HepG2 (cell line): ENCODE results near the gene SFXN5. TPM values are rescaled to one million over a fixed set of nuclear protein-coding genes. Genes with fewer than 3 reads are reported as not detected.

ENCODE experiments used
- CREM ChIP-seq, 2 experiments: sonication (generic) in 1 of 2; formaldehyde crosslinking in 1 of 2; IDR thresholded peaks; 2 replicates each; pipeline versions ENCODE4 v1.4.0 to v1.6.1; 2016 to 2020; ENCODE audit warnings: antibody characterized with exemption in 1 of 2, mild to moderate bottlenecking in 1 of 2, missing genetic modification reagents in 1 of 2
- GTF2F1 ChIP-seq: fragments of 150-350 bp; IDR thresholded peaks from 2 replicates; pipeline ENCODE4 v1.6.1; 2014; ENCODE audit warnings: low read length
- HOXA5 ChIP-seq: sonication (generic); formaldehyde crosslinking; IDR thresholded peaks from 2 replicates; pipeline ENCODE4 v1.4.0; 2020; ENCODE audit warnings: missing genetic modification reagents
- MAF1 ChIP-seq: sonication (generic); formaldehyde crosslinking; IDR thresholded peaks from 2 replicates; pipeline ENCODE4 v1.5.0; 2020; ENCODE audit warnings: missing genetic modification reagents, borderline replicate concordance
- MED1 ChIP-seq: sonication (generic); formaldehyde crosslinking; IDR thresholded peaks from 2 replicates; pipeline ENCODE4 v1.4.0; 2020; ENCODE audit warnings: missing genetic modification reagents
- MED8 ChIP-seq: sonication (generic); formaldehyde crosslinking; IDR thresholded peaks from 2 replicates; pipeline ENCODE4 v1.8.1; 2023; ENCODE audit warnings: mild to moderate bottlenecking, missing genetic modification reagents; ENCODE audit not compliant: insufficient replicate concordance
- NCOA2 ChIP-seq: sonication (generic); formaldehyde crosslinking; IDR thresholded peaks from 2 replicates; pipeline ENCODE4 v1.8.0; 2022; ENCODE audit warnings: inconsistent platforms
- NFKBIZ ChIP-seq: IDR thresholded peaks from 2 replicates; pipeline ENCODE4 v1.6.1; 2018; ENCODE audit warnings: missing genetic modification reagents, missing compliant biosample characterization
- TRIM24 ChIP-seq: sonication (generic); formaldehyde crosslinking; IDR thresholded peaks from 2 replicates; pipeline ENCODE4 v1.8.0; 2022; ENCODE audit warnings: mild to moderate bottlenecking, missing genetic modification reagents
- WIZ ChIP-seq: sonication (generic); formaldehyde crosslinking; IDR thresholded peaks from 2 replicates; pipeline ENCODE4 v1.5.1; 2020; ENCODE audit warnings: mild to moderate bottlenecking, missing genetic modification reagents
- ZBTB3 ChIP-seq: sonication (generic); formaldehyde crosslinking; IDR thresholded peaks from 2 replicates; pipeline ENCODE4 v1.4.0; 2020; ENCODE audit warnings: low read depth, mild to moderate bottlenecking, moderate library complexity, missing genetic modification reagents, borderline replicate concordance
- ZBTB38 ChIP-seq: sonication (generic); formaldehyde crosslinking; IDR thresholded peaks from 2 replicates; pipeline ENCODE4 v1.5.1; 2020; ENCODE audit warnings: mild to moderate bottlenecking, missing genetic modification reagents
- ZBTB8A ChIP-seq: sonication (generic); formaldehyde crosslinking; IDR thresholded peaks from 2 replicates; pipeline ENCODE4 v1.4.0; 2020; ENCODE audit warnings: mild to moderate bottlenecking, low read depth, missing genetic modification reagents, borderline replicate concordance
- ZFP82 ChIP-seq: sonication (generic); formaldehyde crosslinking; IDR thresholded peaks from 2 replicates; pipeline ENCODE4 v1.5.1; 2020; ENCODE audit warnings: mild to moderate bottlenecking, missing genetic modification reagents, borderline replicate concordance
- ZNF343 ChIP-seq: sonication (generic); formaldehyde crosslinking; IDR thresholded peaks from 2 replicates; pipeline ENCODE4 v1.4.0; 2020; ENCODE audit warnings: mild to moderate bottlenecking, missing genetic modification reagents
- ZNF556 ChIP-seq: sonication (generic); formaldehyde crosslinking; IDR thresholded peaks from 2 replicates; pipeline ENCODE4 v1.4.0; 2020; ENCODE audit warnings: mild to moderate bottlenecking, missing genetic modification reagents, borderline replicate concordance
- ZNF776 ChIP-seq: sonication (generic); formaldehyde crosslinking; IDR thresholded peaks from 2 replicates; pipeline ENCODE4 v1.4.0; 2020; ENCODE audit warnings: mild to moderate bottlenecking, missing genetic modification reagents
- polyA plus RNA-seq, 8 experiments: library from polyadenylated mRNA; depleted of rRNA in 3 of 8; stranded (reverse) in 7 of 8; unstranded in 1 of 8; fragments of >200 nt; fragmentation: Illumina TruSeq in 4 of 8; extraction: Trizol in 4 of 8; gene quantifications; 2 replicates each; pipeline versions ENCODE4 v1.2.1 to v1.2.3, GENCODE V29; 2011 to 2016; ENCODE audit warnings: low read depth in 4 of 8, missing spikeins in 1 of 8, mixed read lengths in 1 of 8; ENCODE audit not compliant: insufficient read depth in 1 of 8
- total RNA-seq, 5 experiments: library from RNA; depleted of rRNA; stranded (reverse); fragments of >200 nt; fragmentation: Illumina TruSeq; extraction: Trizol; gene quantifications; 2 replicates each; pipeline ENCODE4 v1.2.3, GENCODE V29; 2016; ENCODE audit warnings: low read depth in 1 of 5
- TF ChIP-seq, protein P1 (sequence below): sonication (generic); formaldehyde crosslinking; IDR thresholded peaks from 2 replicates; pipeline ENCODE4 v1.5.1; 2020; ENCODE audit warnings: mild to moderate bottlenecking, moderate library complexity, missing genetic modification reagents
- TF ChIP-seq, protein P2 (sequence below): sonication (generic); formaldehyde crosslinking; IDR thresholded peaks from 2 replicates; pipeline ENCODE4 v1.9.0; 2022; ENCODE audit warnings: low read depth, missing genetic modification reagents
- TF ChIP-seq, protein P3 (sequence below): sonication (generic); formaldehyde crosslinking; IDR thresholded peaks from 2 replicates; pipeline ENCODE4 v1.5.0; 2020; ENCODE audit warnings: mild to moderate bottlenecking, missing genetic modification reagents
- TF ChIP-seq, protein P4 (sequence below): fragments of 450-650 bp; IDR thresholded peaks from 2 replicates; pipeline ENCODE4 v1.6.1; 2017; ENCODE audit warnings: mild to moderate bottlenecking

SFXN5 gene
- total and polyA plus RNA-seq, 2 of the 13 experiments (the other 11 are each of a cell fraction or from before 2014, with no cell fraction given) = 34.9 to 37.4 TPM

DNA sequence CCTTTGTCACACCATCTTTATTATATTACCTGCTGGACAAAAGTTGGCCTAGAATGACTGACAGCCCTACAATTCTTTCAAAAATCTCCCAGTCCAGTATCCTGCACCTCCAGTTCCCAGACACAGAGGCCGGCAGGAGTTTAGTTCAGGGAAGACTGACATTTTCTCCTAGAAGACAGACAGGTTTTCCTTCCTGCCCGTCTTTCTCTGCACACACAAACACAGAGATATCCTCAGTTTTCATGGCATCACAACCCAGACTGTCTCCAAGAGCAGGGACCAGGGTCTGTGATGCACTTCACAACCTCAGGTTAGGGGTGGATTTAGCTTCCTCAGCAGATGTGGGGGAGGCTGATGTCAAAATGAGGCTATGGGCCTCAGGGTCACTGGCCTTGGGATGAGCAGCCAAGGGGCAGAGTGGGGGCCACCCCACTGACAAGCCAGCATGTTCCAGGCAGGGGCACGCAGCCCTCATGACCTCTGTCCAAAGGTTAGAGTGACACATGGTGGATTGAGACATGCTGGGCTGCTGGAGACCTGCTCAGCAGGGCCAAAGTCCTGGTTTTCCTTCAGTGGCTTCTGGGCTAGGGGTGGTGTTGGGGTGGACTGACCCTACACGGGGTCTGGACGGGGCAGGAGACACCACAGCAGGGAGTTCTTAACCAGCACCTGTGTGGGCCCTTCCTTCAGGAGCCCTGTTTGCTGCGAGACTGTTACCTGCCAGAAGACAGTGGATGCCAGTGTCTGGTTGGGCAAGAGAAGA is 70.5 kb downstream of the SFXN5 start (continued):
- TF ChIP-seq, protein P1, sequence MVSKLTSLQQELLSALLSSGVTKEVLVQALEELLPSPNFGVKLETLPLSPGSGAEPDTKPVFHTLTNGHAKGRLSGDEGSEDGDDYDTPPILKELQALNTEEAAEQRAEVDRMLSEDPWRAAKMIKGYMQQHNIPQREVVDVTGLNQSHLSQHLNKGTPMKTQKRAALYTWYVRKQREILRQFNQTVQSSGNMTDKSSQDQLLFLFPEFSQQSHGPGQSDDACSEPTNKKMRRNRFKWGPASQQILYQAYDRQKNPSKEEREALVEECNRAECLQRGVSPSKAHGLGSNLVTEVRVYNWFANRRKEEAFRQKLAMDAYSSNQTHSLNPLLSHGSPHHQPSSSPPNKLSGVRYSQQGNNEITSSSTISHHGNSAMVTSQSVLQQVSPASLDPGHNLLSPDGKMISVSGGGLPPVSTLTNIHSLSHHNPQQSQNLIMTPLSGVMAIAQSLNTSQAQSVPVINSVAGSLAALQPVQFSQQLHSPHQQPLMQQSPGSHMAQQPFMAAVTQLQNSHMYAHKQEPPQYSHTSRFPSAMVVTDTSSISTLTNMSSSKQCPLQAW (CRISPR knock-in tag) = peak; percentile 92
- TF ChIP-seq ZBTB8A (CRISPR knock-in tag) (no peak), NFKBIZ (CRISPR knock-in tag) (peak; percentile 75; the same call in 1 of the 2 replicates), ZFP82 (CRISPR knock-in tag) (0 out of 2 replicates have a peak, but pooled peaks have one; percentile 43), MED1 (CRISPR knock-in tag) (peak; percentile 96), WIZ (CRISPR knock-in tag) (peak; percentile 71; the same call in 1 of the 2 replicates), NCOA2 (CRISPR knock-in tag) (peak; percentile 83), ZNF343 (CRISPR knock-in tag) (0 out of 2 replicates have a peak, but pooled peaks have one; percentile 68), MED8 (CRISPR knock-in tag) (no peak), ZNF776 (CRISPR knock-in tag) (no peak), HOXA5 (CRISPR knock-in tag) (peak; percentile 88), ZBTB38 (peak; percentile 70), ZNF556 (peak; percentile 89; the same call in 1 of the 2 replicates), ZBTB3 (CRISPR knock-in tag) (0 out of 2 replicates have a peak, but pooled peaks have one; percentile 59), CREM (IDR thresholded peaks at IDR 0.05) (peak; percentile 53; the same call in 1 of the 2 replicates), CREM (CRISPR knock-in tag; IDR thresholded peaks at IDR 0.05) (no peak), MAF1 (no peak), TRIM24 (CRISPR knock-in tag) (peak; percentile 94), GTF2F1 (no peak; the same call in 1 of the 2 replicates)
- TF ChIP-seq, protein P2, sequence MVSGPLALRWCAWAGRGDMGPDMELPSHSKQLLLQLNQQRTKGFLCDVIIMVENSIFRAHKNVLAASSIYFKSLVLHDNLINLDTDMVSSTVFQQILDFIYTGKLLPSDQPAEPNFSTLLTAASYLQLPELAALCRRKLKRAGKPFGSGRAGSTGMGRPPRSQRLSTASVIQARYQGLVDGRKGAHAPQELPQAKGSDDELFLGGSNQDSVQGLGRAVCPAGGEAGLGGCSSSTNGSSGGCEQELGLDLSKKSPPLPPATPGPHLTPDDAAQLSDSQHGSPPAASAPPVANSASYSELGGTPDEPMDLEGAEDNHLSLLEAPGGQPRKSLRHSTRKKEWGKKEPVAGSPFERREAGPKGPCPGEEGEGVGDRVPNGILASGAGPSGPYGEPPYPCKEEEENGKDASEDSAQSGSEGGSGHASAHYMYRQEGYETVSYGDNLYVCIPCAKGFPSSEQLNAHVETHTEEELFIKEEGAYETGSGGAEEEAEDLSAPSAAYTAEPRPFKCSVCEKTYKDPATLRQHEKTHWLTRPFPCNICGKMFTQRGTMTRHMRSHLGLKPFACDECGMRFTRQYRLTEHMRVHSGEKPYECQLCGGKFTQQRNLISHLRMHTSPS (CRISPR knock-in tag) = peak; percentile 91
- TF ChIP-seq, protein P3, sequence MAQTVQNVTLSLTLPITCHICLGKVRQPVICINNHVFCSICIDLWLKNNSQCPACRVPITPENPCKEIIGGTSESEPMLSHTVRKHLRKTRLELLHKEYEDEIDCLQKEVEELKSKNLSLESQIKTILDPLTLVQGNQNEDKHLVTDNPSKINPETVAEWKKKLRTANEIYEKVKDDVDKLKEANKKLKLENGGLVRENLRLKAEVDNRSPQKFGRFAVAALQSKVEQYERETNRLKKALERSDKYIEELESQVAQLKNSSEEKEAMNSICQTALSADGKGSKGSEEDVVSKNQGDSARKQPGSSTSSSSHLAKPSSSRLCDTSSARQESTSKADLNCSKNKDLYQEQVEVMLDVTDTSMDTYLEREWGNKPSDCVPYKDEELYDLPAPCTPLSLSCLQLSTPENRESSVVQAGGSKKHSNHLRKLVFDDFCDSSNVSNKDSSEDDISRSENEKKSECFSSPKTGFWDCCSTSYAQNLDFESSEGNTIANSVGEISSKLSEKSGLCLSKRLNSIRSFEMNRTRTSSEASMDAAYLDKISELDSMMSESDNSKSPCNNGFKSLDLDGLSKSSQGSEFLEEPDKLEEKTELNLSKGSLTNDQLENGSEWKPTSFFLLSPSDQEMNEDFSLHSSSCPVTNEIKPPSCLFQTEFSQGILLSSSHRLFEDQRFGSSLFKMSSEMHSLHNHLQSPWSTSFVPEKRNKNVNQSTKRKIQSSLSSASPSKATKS (CRISPR knock-in tag) = peak; percentile 93
- TF ChIP-seq, protein P4, sequence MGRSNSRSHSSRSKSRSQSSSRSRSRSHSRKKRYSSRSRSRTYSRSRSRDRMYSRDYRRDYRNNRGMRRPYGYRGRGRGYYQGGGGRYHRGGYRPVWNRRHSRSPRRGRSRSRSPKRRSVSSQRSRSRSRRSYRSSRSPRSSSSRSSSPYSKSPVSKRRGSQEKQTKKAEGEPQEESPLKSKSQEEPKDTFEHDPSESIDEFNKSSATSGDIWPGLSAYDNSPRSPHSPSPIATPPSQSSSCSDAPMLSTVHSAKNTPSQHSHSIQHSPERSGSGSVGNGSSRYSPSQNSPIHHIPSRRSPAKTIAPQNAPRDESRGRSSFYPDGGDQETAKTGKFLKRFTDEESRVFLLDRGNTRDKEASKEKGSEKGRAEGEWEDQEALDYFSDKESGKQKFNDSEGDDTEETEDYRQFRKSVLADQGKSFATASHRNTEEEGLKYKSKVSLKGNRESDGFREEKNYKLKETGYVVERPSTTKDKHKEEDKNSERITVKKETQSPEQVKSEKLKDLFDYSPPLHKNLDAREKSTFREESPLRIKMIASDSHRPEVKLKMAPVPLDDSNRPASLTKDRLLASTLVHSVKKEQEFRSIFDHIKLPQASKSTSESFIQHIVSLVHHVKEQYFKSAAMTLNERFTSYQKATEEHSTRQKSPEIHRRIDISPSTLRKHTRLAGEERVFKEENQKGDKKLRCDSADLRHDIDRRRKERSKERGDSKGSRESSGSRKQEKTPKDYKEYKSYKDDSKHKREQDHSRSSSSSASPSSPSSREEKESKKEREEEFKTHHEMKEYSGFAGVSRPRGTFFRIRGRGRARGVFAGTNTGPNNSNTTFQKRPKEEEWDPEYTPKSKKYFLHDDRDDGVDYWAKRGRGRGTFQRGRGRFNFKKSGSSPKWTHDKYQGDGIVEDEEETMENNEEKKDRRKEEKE = no peak
